K562 (cell line): ENCODE measurements around the gene CABP4. TPM values are rescaled to one million over a fixed set of nuclear protein-coding genes. Genes with fewer than 3 reads are reported as not detected.
A peak's percentile ranks its signal among the peaks of the same experiment; 100 is the strongest.

ENCODE experiments used
- CCAR2 ChIP-seq: fragments of 200-400 bp; formaldehyde crosslinking; IDR thresholded peaks from 2 replicates; pipeline ENCODE4 v1.6.1; 2017; ENCODE audit warnings: mild to moderate bottlenecking, low read depth, low read length
- EP400 ChIP-seq: fragments of 450-650 bp; IDR thresholded peaks from 2 replicates; pipeline ENCODE4 v1.6.1; 2017; ENCODE audit warnings: antibody characterized with exemption, mild to moderate bottlenecking, moderate library complexity
- FOXA1 ChIP-seq: fragments of 450-650 bp; IDR thresholded peaks from 2 replicates; pipeline ENCODE4 v1.6.1; 2016; ENCODE audit warnings: mild to moderate bottlenecking, borderline replicate concordance
- FOXJ2 ChIP-seq: fragments of 200-800 bp; sonication (Bioruptor generic); IDR thresholded peaks from 2 replicates; pipeline ENCODE4 v1.6.1; 2016; ENCODE audit warnings: missing genetic modification characterization, missing compliant biosample characterization
- HNRNPLL ChIP-seq: fragments of 200-400 bp; formaldehyde crosslinking; IDR thresholded peaks from 2 replicates; pipeline ENCODE4 v1.6.1; 2017; ENCODE audit warnings: low read length, low read depth, mild to moderate bottlenecking; ENCODE audit not compliant: poor library complexity, severe bottlenecking
- HOMEZ ChIP-seq: fragments of 250-450 bp; sonication (Bioruptor Pico); IDR thresholded peaks from 2 replicates; pipeline ENCODE4 v1.4.0; 2020; ENCODE audit warnings: mild to moderate bottlenecking, moderate library complexity
- MNT ChIP-seq, 2 experiments: fragments of 450-650 bp; conservative IDR thresholded peaks; 2 replicates each; pipeline ENCODE4 v1.6.1; 2017; ENCODE audit warnings: mild to moderate bottlenecking in 2 of 2, moderate library complexity in 2 of 2
- MYNN ChIP-seq, 2 experiments: sonication (generic); formaldehyde crosslinking in 1 of 2; IDR thresholded peaks; 2 replicates each; pipeline versions ENCODE4 v1.5.0 to v1.6.1; 2016 to 2020; ENCODE audit warnings: antibody characterized with exemption in 1 of 2, missing genetic modification reagents in 1 of 2
- NFATC3 ChIP-seq: fragments of 450-650 bp; IDR thresholded peaks from 2 replicates; pipeline ENCODE4 v1.6.1; 2017; ENCODE audit warnings: mild to moderate bottlenecking
- NRF1 ChIP-seq, 2 experiments: fragments of 450-650 bp; IDR thresholded peaks in 1 of 2; conservative IDR thresholded peaks in 1 of 2; 2 replicates each; pipeline ENCODE4 v1.6.1; 2014; ENCODE audit warnings: mild to moderate bottlenecking in 2 of 2
- PHF20 ChIP-seq: fragments of 450-650 bp; IDR thresholded peaks from 2 replicates; pipeline ENCODE4 v1.6.1; 2018; ENCODE audit not compliant: partially characterized antibody
- PML ChIP-seq: IDR thresholded peaks from 2 replicates; pipeline ENCODE4 v1.6.1; 2012; ENCODE audit warnings: low read length, inconsistent platforms
- RAD21 ChIP-seq, 2 experiments: fragments of 250-450 bp in 1 of 2; fragments of 450-650 bp in 1 of 2; sonication (Bioruptor Pico) in 1 of 2; formaldehyde crosslinking in 1 of 2; IDR thresholded peaks in 1 of 2; conservative IDR thresholded peaks in 1 of 2; 2 replicates each; pipeline versions ENCODE4 v1.4.0 to v1.8.0; 2020 to 2022; ENCODE audit warnings: mild to moderate bottlenecking in 2 of 2, moderate library complexity in 1 of 2
- TRIM24 ChIP-seq, 2 experiments: fragments of 450-650 bp; IDR thresholded peaks; 2 replicates each; pipeline ENCODE4 v1.6.1; 2016
- TRIM25 ChIP-seq: fragments of 450-650 bp; IDR thresholded peaks from 2 replicates; pipeline ENCODE4 v1.7.0; 2016; ENCODE audit warnings: borderline replicate concordance
- ZFP30 ChIP-seq: fragments of 250-450 bp; sonication (Bioruptor Pico); IDR thresholded peaks from 2 replicates; pipeline ENCODE4 v1.8.0; 2022; ENCODE audit warnings: moderate library complexity, mild to moderate bottlenecking, inconsistent platforms, borderline replicate concordance
- ZNF165 ChIP-seq: fragments of 250-450 bp; sonication (Bioruptor Pico); IDR thresholded peaks from 2 replicates; pipeline ENCODE4 v1.4.0; 2020; ENCODE audit warnings: borderline replicate concordance
- ZNF217 ChIP-seq: sonication (generic); formaldehyde crosslinking; IDR thresholded peaks from 2 replicates; pipeline ENCODE4 v1.8.0; 2022; ENCODE audit warnings: mild to moderate bottlenecking, missing genetic modification reagents
- ZNF282 ChIP-seq: sonication (generic); formaldehyde crosslinking; IDR thresholded peaks from 2 replicates; pipeline ENCODE4 v1.8.1; 2023; ENCODE audit warnings: missing genetic modification reagents
- ZNF449 ChIP-seq: fragments of 250-450 bp; sonication (Bioruptor Pico); IDR thresholded peaks from 2 replicates; pipeline ENCODE4 v1.8.0; 2022; ENCODE audit warnings: moderate library complexity, mild to moderate bottlenecking, inconsistent platforms
- polyA plus RNA-seq, 8 experiments: library from polyadenylated mRNA; depleted of rRNA in 4 of 8; stranded (reverse) in 5 of 8; unstranded in 3 of 8; fragments of >200 nt; fragmentation: Nextera tagmentation in 2 of 8; fragmentation: Illumina TruSeq in 1 of 8; extraction: Ambion mirVana in 2 of 8; extraction: Trizol in 1 of 8; gene quantifications; 2 replicates each; pipeline versions ENCODE4 v1.2.1 to v1.2.3, GENCODE V29; 2011 to 2014; ENCODE audit warnings: inconsistent platforms in 1 of 8, missing spikeins in 1 of 8
- total RNA-seq, 7 experiments: library from RNA; depleted of rRNA in 6 of 7; stranded (reverse); fragments of >200 nt in 6 of 7; fragmentation: Illumina TruSeq in 2 of 7; extraction: Trizol in 2 of 7; gene quantifications; 2 replicates each; pipeline versions ENCODE4 v1.2.1 to v1.2.3, GENCODE V29; 2011 to 2021; ENCODE audit warnings: low replicate concordance in 1 of 7

CABP4 gene
- total and polyA plus RNA-seq, 9 of the 15 experiments (the other 6 are each of a cell fraction or from before 2014, with no cell fraction given): 0.11 TPM; not detected in 8

- TF ChIP-seq TRIM25: no peak
- TF ChIP-seq ZNF282: no peak
- TF ChIP-seq PML: no peak
- TF ChIP-seq NFATC3: no peak
- TF ChIP-seq CCAR2: no peak
- TF ChIP-seq ZNF165: no peak
- peak; percentile 82 to 86 for TF ChIP-seq NRF1 (conservative IDR thresholded peaks at IDR 0.05 in 1 of 2, IDR thresholded peaks at IDR 0.05 in 1 of 2)
- no peak for TF ChIP-seq ZNF449 (CRISPR knock-in tag)
- TF ChIP-seq EP400: no peak
- TF ChIP-seq HNRNPLL: peak; percentile 79
- TF ChIP-seq ZFP30 (CRISPR knock-in tag): no peak
- TF ChIP-seq ZNF217 (CRISPR knock-in tag): no peak
- no peak for TF ChIP-seq MYNN (IDR thresholded peaks at IDR 0.05)
- no peak for TF ChIP-seq MYNN (CRISPR knock-in tag; IDR thresholded peaks at IDR 0.05)
- 0 out of 4 replicates have a peak, but pooled peaks of 1 of the 2 experiments have one; percentile 9 for TF ChIP-seq RAD21 (CRISPR knock-in tag; conservative IDR thresholded peaks at IDR 0.05 in 1 of 2, IDR thresholded peaks at IDR 0.05 in 1 of 2)
- no peak for TF ChIP-seq TRIM24 (IDR thresholded peaks at IDR 0.05)
- TF ChIP-seq FOXJ2 (tag): no peak
- TF ChIP-seq FOXA1: no peak
- TF ChIP-seq MNT (conservative IDR thresholded peaks at IDR 0.05): 0 out of 4 replicates have a peak, but pooled peaks of 1 of the 2 experiments have one; percentile 24
- TF ChIP-seq PHF20: no peak
- TF ChIP-seq HOMEZ (CRISPR knock-in tag): no peak
Measured at GRCh38 chr11:67420646-67421429, 34.3 kb upstream of the CABP4 start (continued).
